Measurements from ENCODE around the gene HLA-DMA. TPM values are rescaled to one million over a fixed set of nuclear protein-coding genes. Genes with fewer than 3 reads are reported as not detected.

Gene HLA-DMA
- 10 to 100 TPM in 2 of 4 donors, 1 to 10 TPM in 2; 4.7 to 36.4 (median 12.6) TPM for total RNA-seq

GRCh38 chr6:32952817-32953739 is at the start of gene HLA-DMA:
Gene HLA-DMA, minus strand, starts transcription at chr6:32953097. Its CDS starts 61 bp downstream, at chr6:32953036.
- peak within 1 kb of the TSS; percentile 34 to 91 (median 78) for H3K27ac ChIP-seq
- 28 to 40% methylated on average over 8 of the region's 10 CpGs for WGBS, 2 donors
- H3K9me3 ChIP-seq: no peaks in the 10 kb centered on the region
- peaks cover 0 to 17% (median 7%) of the 10 kb centered on the region in 3 donors for H3K4me1 ChIP-seq
- peak within 1 kb of the TSS in 3 of 4 donors; percentile 27 to 64 (median 31) for H3K4me3 ChIP-seq
- DNase-seq: peak; percentile 51
- peak in 3 of 4 donors; percentile 60 to 93 (median 62) for TF ChIP-seq POLR2A (IDR thresholded peaks at IDR 0.05)
- peak; percentile 62 to 89 (median 80) for TF ChIP-seq CTCF (IDR thresholded peaks at IDR 0.05)
- no peaks in the 10 kb centered on the region for H3K27me3 ChIP-seq
- H3K36me3 ChIP-seq: no peaks in the 10 kb centered on the region
- intact Hi-C loops (cut with DNase I): no loop called here

DNA sequence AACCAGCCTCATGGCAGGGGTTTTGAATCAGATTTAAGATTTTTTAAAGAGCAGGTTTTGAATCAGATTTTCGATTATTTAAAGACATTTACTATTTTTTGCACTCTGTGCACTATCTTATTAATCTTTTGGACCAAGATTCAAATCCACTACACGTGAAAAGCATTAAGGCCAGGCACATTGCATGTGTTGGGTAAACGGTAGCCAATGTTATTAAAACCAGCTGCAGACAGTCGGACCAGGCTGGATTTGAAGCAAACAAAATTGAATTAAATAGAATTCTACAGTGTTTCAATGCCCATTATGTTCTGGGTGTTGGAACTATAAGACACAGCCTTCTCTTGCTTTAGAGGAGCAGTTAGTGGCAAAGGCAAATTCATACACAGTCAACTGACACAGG is 48.8 kb upstream of the HLA-DMA start:
- peaks cover 0 to 66% (median 2%) of the 10 kb centered on the region in 4 donors for H3K27me3 ChIP-seq
- no peaks in the 10 kb centered on the region for H3K9me3 ChIP-seq
- H3K27ac ChIP-seq: no peak overlapping the region
- H3K4me3 ChIP-seq: no peak overlapping the region
- 29 to 71% methylated on average over 4 of the region's 4 CpGs for WGBS, 2 donors
- no peak for DNase-seq
- no peak for TF ChIP-seq POLR2A (IDR thresholded peaks at IDR 0.05)
- no peak for TF ChIP-seq CTCF (IDR thresholded peaks at IDR 0.05)
- H3K4me1 ChIP-seq: no peaks in the 10 kb centered on the region
- intact Hi-C loops (cut with DNase I): loop anchor here (10.0 kb wide), 1 partner anchor 233 kb away; no protein-coding TSS in a partner anchor
- no peaks in the 10 kb centered on the region for H3K36me3 ChIP-seq

- DNase-seq: no peak
- H3K36me3 ChIP-seq: no peaks in the 10 kb centered on the region
- WGBS, 2 donors: 41 to 47% methylated on average over 8 of the region's 8 CpGs
Observed at GRCh38 chr6:33000055-33000454, 47.2 kb upstream of the HLA-DMA start.

GRCh38 chr6:32995448-32995847 is 42.6 kb upstream of the HLA-DMA start:
- 15 to 37% methylated on average over 2 of the region's 2 CpGs for WGBS, 2 donors
- intact Hi-C loops (cut with DNase I): no loop called here
- H3K27ac ChIP-seq: no peak overlapping the region
- no peak for DNase-seq
- no peaks in the 10 kb centered on the region for H3K9me3 ChIP-seq
- H3K4me3 ChIP-seq: no peak overlapping the region
- no peak for TF ChIP-seq POLR2A (IDR thresholded peaks at IDR 0.05)
- TF ChIP-seq CTCF (IDR thresholded peaks at IDR 0.05): no peak
- H3K27me3 ChIP-seq: peaks cover 0 to 30% (median 0%) of the 10 kb centered on the region in 4 donors
- no peaks in the 10 kb centered on the region for H3K4me1 ChIP-seq
- H3K36me3 ChIP-seq: no peaks in the 10 kb centered on the region

More at GRCh38 chr6:33000055-33000454, 47.2 kb upstream of the HLA-DMA start:
- Histone ChIP-seq H3K27ac (no peak overlapping the region), H3K9me3 (no peaks in the 10 kb centered on the region), H3K4me1 (no peaks in the 10 kb centered on the region), H3K4me3 (no peak overlapping the region), H3K27me3 (peaks cover 0 to 62% (median 2%) of the 10 kb centered on the region in 4 donors)
- intact Hi-C loops (cut with DNase I): loop anchor here (10.0 kb wide), 1 partner anchor 235 kb away; no protein-coding TSS in a partner anchor
- peak in 2 of 6 experiments; percentile 18 to 41 for TF ChIP-seq CTCF (IDR thresholded peaks at IDR 0.05)
- no peak for TF ChIP-seq POLR2A (IDR thresholded peaks at IDR 0.05)
